ENCODE measurements around the gene NKAIN4. TPM values are rescaled to one million over a fixed set of nuclear protein-coding genes. Genes with fewer than 3 reads are reported as not detected.

NKAIN4 gene
- total and polyA plus RNA-seq, 2 experiments from 2014 or later = 13.5 to 21.0 TPM

GRCh38 chr20:63202811-63203526 is 51.3 kb downstream of the NKAIN4 start:
- Histone ChIP-seq H3K4me2 (no peak overlapping the region), H3K27me3 (no peaks in the 10 kb centered on the region), H3K79me2 (peaks cover 89% of the 10 kb centered on the region), H3K9me3 (ENCODE audit: low read depth) (no peaks in the 10 kb centered on the region), H2AFZ (no peak overlapping the region), H3K36me3 (replicated peaks; ENCODE audit: insufficient read depth, low read depth) (no peaks in the 10 kb centered on the region), H4K20me1 (ENCODE audit: insufficient read depth, poor library complexity, severe bottlenecking) (peaks cover 96% of the 10 kb centered on the region), H3K27ac (no peak overlapping the region), H3K9me2 (replicated peaks; ENCODE audit: insufficient read depth) (no peaks in the 10 kb centered on the region), H3K4me3 (no peak overlapping the region), H3K4me1 (ENCODE audit: insufficient read depth) (peaks cover 17% of the 10 kb centered on the region)
- 93% methylated on average over 29 of the region's 29 CpGs for WGBS (ENCODE audit: low lambda C conversion rate, missing lambda C conversion rate)
- no peak for TF ChIP-seq EZH2 (IDR thresholded peaks at IDR 0.05; ENCODE audit: borderline replicate concordance)
- TF ChIP-seq EZH2phosphoT487 (IDR thresholded peaks at IDR 0.05; ENCODE audit: low read depth, severe bottlenecking, unreplicated experiment) = no peak
- no peak for TF ChIP-seq CTCF (IDR thresholded peaks at IDR 0.05; ENCODE audit: poor library complexity)
- no peak for DNase-seq (ENCODE audit: low spot score)

- Histone ChIP-seq H3K36me3 (replicated peaks; ENCODE audit: insufficient read depth, low read depth) (no peaks in the 10 kb centered on the region), H3K9me2 (replicated peaks; ENCODE audit: insufficient read depth) (no peaks in the 10 kb centered on the region), H2AFZ (no peak overlapping the region), H3K9me3 (ENCODE audit: low read depth) (no peaks in the 10 kb centered on the region), H3K27ac (no peak overlapping the region), H3K79me2 (peaks cover 91% of the 10 kb centered on the region), H3K4me1 (ENCODE audit: insufficient read depth) (peaks cover 17% of the 10 kb centered on the region), H3K27me3 (no peaks in the 10 kb centered on the region), H4K20me1 (ENCODE audit: insufficient read depth, poor library complexity, severe bottlenecking) (peaks cover 98% of the 10 kb centered on the region), H3K4me2 (no peak overlapping the region), H3K4me3 (no peak overlapping the region)
- TF ChIP-seq EZH2 (IDR thresholded peaks at IDR 0.05; ENCODE audit: borderline replicate concordance) (no peak), CTCF (IDR thresholded peaks at IDR 0.05; ENCODE audit: poor library complexity) (no peak), EZH2phosphoT487 (IDR thresholded peaks at IDR 0.05; ENCODE audit: low read depth, severe bottlenecking, unreplicated experiment) (no peak)
- no peak for DNase-seq (ENCODE audit: low spot score)
- 94% methylated on average over 17 of the region's 17 CpGs for WGBS (ENCODE audit: low lambda C conversion rate, missing lambda C conversion rate)
These were observed 52.2 kb downstream of the NKAIN4 start for GRCh38 chr20:63202021-63202420.

GRCh38 chr20:63198606-63199005 is 55.7 kb downstream of the NKAIN4 start:
- H3K79me2 ChIP-seq = peaks cover 75% of the 10 kb centered on the region
- 56% methylated on average over 7 of the region's 7 CpGs for WGBS (ENCODE audit: low lambda C conversion rate, missing lambda C conversion rate)
- DNase-seq (ENCODE audit: low spot score) = no peak
- no peaks in the 10 kb centered on the region for H3K9me3 ChIP-seq (ENCODE audit: low read depth)
- no peak overlapping the region for H3K4me3 ChIP-seq
- no peak overlapping the region for H2AFZ ChIP-seq
- peaks cover 92% of the 10 kb centered on the region for H4K20me1 ChIP-seq (ENCODE audit: insufficient read depth, poor library complexity, severe bottlenecking)
- H3K36me3 ChIP-seq (replicated peaks; ENCODE audit: insufficient read depth, low read depth) = no peaks in the 10 kb centered on the region
- TF ChIP-seq EZH2phosphoT487 (IDR thresholded peaks at IDR 0.05; ENCODE audit: low read depth, severe bottlenecking, unreplicated experiment) (no peak), CTCF (IDR thresholded peaks at IDR 0.05; ENCODE audit: poor library complexity) (no peak), EZH2 (IDR thresholded peaks at IDR 0.05; ENCODE audit: borderline replicate concordance) (no peak)
- no peaks in the 10 kb centered on the region for H3K9me2 ChIP-seq (replicated peaks; ENCODE audit: insufficient read depth)
- peaks cover 17% of the 10 kb centered on the region for H3K4me1 ChIP-seq (ENCODE audit: insufficient read depth)
- H3K27me3 ChIP-seq = no peaks in the 10 kb centered on the region
- H3K27ac ChIP-seq = no peak overlapping the region
- H3K4me2 ChIP-seq = no peak overlapping the region
